GM12865 (cell line): ENCODE data around the gene ITM2B.

Experiments
- DNase-seq: peaks from one replicate; pipeline ENCODE4 v3.0.0; 2010; ENCODE audit warnings: low read depth
- H3K4me3 ChIP-seq: 2 replicates; pipeline ENCODE4 v1.5.1; 2011; ENCODE audit warnings: mild to moderate bottlenecking, low read depth, low read length, control low read depth
- CTCF ChIP-seq: IDR thresholded peaks from 2 replicates; pipeline ENCODE4 v1.5.1; 2011; ENCODE audit warnings: low read length, control low read depth, low read depth, inconsistent platforms; ENCODE audit not compliant: insufficient read depth; ENCODE audit errors: missing control alignments

Gene ITM2B

GRCh38 chr13:48255090-48255489 lies 22.1 kb downstream of the ITM2B start:
- no peak overlapping the region for H3K4me3 ChIP-seq
- no peak for DNase-seq
- no peak for TF ChIP-seq CTCF

GRCh38 chr13:48255954-48256353 lies 22.9 kb downstream of the ITM2B start:
- DNase-seq = no peak
- no peak for TF ChIP-seq CTCF
- no peak overlapping the region for H3K4me3 ChIP-seq

- DNase-seq = no peak
- no peak for TF ChIP-seq CTCF
- H3K4me3 ChIP-seq = no peak overlapping the region
Observed at GRCh38 chr13:48258002-48258401, 25.0 kb downstream of the ITM2B start.

- no peak for DNase-seq
- no peak overlapping the region for H3K4me3 ChIP-seq
- no peak for TF ChIP-seq CTCF
Observed at GRCh38 chr13:48258430-48258829, 25.4 kb downstream of the ITM2B start.

- no peak for TF ChIP-seq CTCF
- DNase-seq = no peak
Observed at GRCh38 chr13:48260970-48261369, 28.0 kb downstream of the ITM2B start.

GRCh38 chr13:48263196-48263595 lies 30.2 kb downstream of the ITM2B start:
- no peak overlapping the region for H3K4me3 ChIP-seq
- DNase-seq = no peak
- no peak for TF ChIP-seq CTCF

More at GRCh38 chr13:48260970-48261369, 28.0 kb downstream of the ITM2B start:
- H3K4me3 ChIP-seq = no peak overlapping the region

- DNase-seq = no peak
- no peak for TF ChIP-seq CTCF
- H3K4me3 ChIP-seq = no peak overlapping the region
Observed at GRCh38 chr13:48264058-48264457, 31.1 kb downstream of the ITM2B start.
